ENCODE measurements around the gene CREB3L2.

DNA sequence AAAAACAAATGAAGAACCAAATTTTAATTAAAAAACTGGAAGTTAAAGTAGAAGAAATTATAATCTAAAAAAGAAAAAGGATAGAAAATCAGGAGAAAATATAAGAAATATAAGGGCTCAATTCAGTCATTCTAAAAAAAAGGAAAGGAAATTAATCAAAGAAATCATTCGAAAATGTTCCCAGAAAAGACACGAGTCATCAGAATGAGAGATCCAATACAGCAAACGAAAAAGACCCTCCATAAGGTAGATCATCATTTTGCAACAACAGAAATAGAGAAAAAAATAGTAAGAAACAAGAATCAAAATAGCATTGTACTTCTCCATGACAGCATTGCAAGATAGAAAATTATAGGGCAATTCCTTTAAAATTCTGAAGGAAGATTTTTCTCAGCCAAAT, 132.6 kb downstream of the CREB3L2 start:
- TF ChIP-seq HDGF (IDR thresholded peaks at IDR 0.05; ENCODE audit: borderline replicate concordance): no peak
- TF ChIP-seq SP1 (IDR thresholded peaks at IDR 0.05): no peak
- TF ChIP-seq TARDBP (IDR thresholded peaks at IDR 0.05): no peak
- TF ChIP-seq, protein P1, sequence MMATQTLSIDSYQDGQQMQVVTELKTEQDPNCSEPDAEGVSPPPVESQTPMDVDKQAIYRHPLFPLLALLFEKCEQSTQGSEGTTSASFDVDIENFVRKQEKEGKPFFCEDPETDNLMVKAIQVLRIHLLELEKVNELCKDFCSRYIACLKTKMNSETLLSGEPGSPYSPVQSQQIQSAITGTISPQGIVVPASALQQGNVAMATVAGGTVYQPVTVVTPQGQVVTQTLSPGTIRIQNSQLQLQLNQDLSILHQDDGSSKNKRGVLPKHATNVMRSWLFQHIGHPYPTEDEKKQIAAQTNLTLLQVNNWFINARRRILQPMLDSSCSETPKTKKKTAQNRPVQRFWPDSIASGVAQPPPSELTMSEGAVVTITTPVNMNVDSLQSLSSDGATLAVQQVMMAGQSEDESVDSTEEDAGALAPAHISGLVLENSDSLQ (IDR thresholded peaks at IDR 0.05): no peak
- no peak for TF ChIP-seq FOXK2 (IDR thresholded peaks at IDR 0.05)
- no peak for TF ChIP-seq FOXM1 (IDR thresholded peaks at IDR 0.05; ENCODE audit: borderline replicate concordance)
- TF ChIP-seq FOXA1 (IDR thresholded peaks at IDR 0.05): no peak
- TF ChIP-seq CTBP1 (IDR thresholded peaks at IDR 0.05; ENCODE audit: borderline replicate concordance): no peak

Measured in HEK293T (cell line).